GM12878 (cell line): Measurements from ENCODE around the gene ANXA11. TPM values are rescaled to one million over a fixed set of nuclear protein-coding genes. Genes with fewer than 3 reads are reported as not detected.

ENCODE experiments used
- ASH2L ChIP-seq: fragments of 300-600, 200-600 bp; sonication (generic); IDR thresholded peaks from 2 replicates; pipeline ENCODE4 v1.6.1; 2017; ENCODE audit warnings: low read depth, mild to moderate bottlenecking, borderline replicate concordance
- BHLHE40 ChIP-seq, 2 experiments: fragments of 450-650 bp in 1 of 2; IDR thresholded peaks; 2 replicates each; pipeline ENCODE4 v1.6.1; 2011 to 2017; ENCODE audit warnings: low read depth in 2 of 2, borderline replicate concordance in 1 of 2, improper control_type of control experiment in 1 of 2, low read length in 1 of 2, mild to moderate bottlenecking in 1 of 2
- EP300 ChIP-seq, 2 experiments: fragments of 150-350 bp in 1 of 2; IDR thresholded peaks; 2 replicates each; pipeline ENCODE4 v1.6.1; 2011 to 2012; ENCODE audit warnings: low read depth in 2 of 2, low read length in 2 of 2, borderline replicate concordance in 1 of 2, improper control_type of control experiment in 1 of 2, inconsistent platforms in 1 of 2; ENCODE audit not compliant: control insufficient read depth in 1 of 2
- ETV6 ChIP-seq, 2 experiments: fragments of 450-650 bp in 1 of 2; IDR thresholded peaks in 1 of 2; conservative IDR thresholded peaks in 1 of 2; 2 replicates each; pipeline ENCODE4 v1.6.1; 2014; ENCODE audit warnings: antibody characterized with exemption in 1 of 2, borderline replicate concordance in 1 of 2, low read depth in 1 of 2, mild to moderate bottlenecking in 1 of 2, moderate library complexity in 1 of 2
- FOXK2 ChIP-seq: fragments of 450-650 bp; IDR thresholded peaks from 2 replicates; pipeline ENCODE4 v1.6.1; 2017; ENCODE audit warnings: mild to moderate bottlenecking, moderate library complexity
- JUNB ChIP-seq: IDR thresholded peaks from 2 replicates; pipeline ENCODE4 v1.6.1; 2016; ENCODE audit warnings: antibody characterized with exemption, mild to moderate bottlenecking
- LARP7 ChIP-seq: fragments of 450-650 bp; IDR thresholded peaks from 2 replicates; pipeline ENCODE4 v1.6.1; 2017; ENCODE audit warnings: mild to moderate bottlenecking
- MXI1 ChIP-seq: fragments of 150-350 bp; IDR thresholded peaks from 2 replicates; pipeline ENCODE4 v1.6.1; 2011; ENCODE audit warnings: low read depth, mild to moderate bottlenecking, inconsistent platforms, low read length, improper control_type of control experiment
- MYB ChIP-seq: fragments of 150-350 bp; IDR thresholded peaks from 2 replicates; pipeline ENCODE4 v1.6.1; 2014; ENCODE audit warnings: mild to moderate bottlenecking, low read depth, low read length, borderline replicate concordance
- NFIC ChIP-seq: IDR thresholded peaks from 2 replicates; pipeline ENCODE4 v1.6.1; 2012; ENCODE audit warnings: low read depth, mild to moderate bottlenecking, inconsistent platforms, low read length, moderate library complexity
- POLR2AphosphoS5 ChIP-seq: IDR thresholded peaks from 2 replicates; pipeline ENCODE4 v1.6.1; 2011; ENCODE audit warnings: mild to moderate bottlenecking, low read length, inconsistent platforms
- RAD51 ChIP-seq: fragments of 450-650 bp; IDR thresholded peaks from 2 replicates; pipeline ENCODE4 v1.6.1; 2016; ENCODE audit warnings: moderate library complexity, mild to moderate bottlenecking, inconsistent platforms
- RUNX3 ChIP-seq: IDR thresholded peaks from 2 replicates; pipeline ENCODE4 v1.6.1; 2012; ENCODE audit warnings: low read length, inconsistent platforms
- SMARCA5 ChIP-seq: fragments of 450-650 bp; IDR thresholded peaks from 2 replicates; pipeline ENCODE4 v1.6.1; 2017; ENCODE audit warnings: mild to moderate bottlenecking
- TAF1 ChIP-seq: IDR thresholded peaks from 2 replicates; pipeline ENCODE4 v1.6.1; 2011; ENCODE audit warnings: mild to moderate bottlenecking, low read depth, low read length, borderline replicate concordance
- ZNF217 ChIP-seq: fragments of 450-650 bp; IDR thresholded peaks from 2 replicates; pipeline ENCODE4 v1.6.1; 2017; ENCODE audit warnings: antibody characterized with exemption, mild to moderate bottlenecking
- polyA plus RNA-seq, 11 experiments: library from polyadenylated mRNA; depleted of rRNA in 4 of 11; unstranded in 6 of 11; stranded (reverse) in 5 of 11; fragments of >200 nt; fragmentation: Nextera tagmentation in 4 of 11; fragmentation: Illumina TruSeq in 1 of 11; extraction: Ambion mirVana in 4 of 11; extraction: Trizol in 1 of 11; gene quantifications; 1 replicate in 1 of 11; 2 replicates in 10 of 11; pipeline versions ENCODE4 v1.2.1 to v1.2.3, GENCODE V29; 2011 to 2016; ENCODE audit warnings: inconsistent platforms in 2 of 11, missing spikeins in 2 of 11, low read depth in 1 of 11
- total RNA-seq, 4 experiments: library from RNA; depleted of rRNA in 3 of 4; stranded (reverse); fragments of >200 nt in 3 of 4; fragmentation: Illumina TruSeq in 1 of 4; extraction: Trizol in 1 of 4; gene quantifications; 2 replicates each; pipeline versions ENCODE4 v1.2.1 to v1.2.3, GENCODE V29; 2013 to 2021
- TF ChIP-seq, protein P1 (sequence below): IDR thresholded peaks from 2 replicates; pipeline ENCODE4 v1.6.1; 2012; ENCODE audit warnings: low read depth, low read length, improper control_type of control experiment
- TF ChIP-seq, protein P2 (sequence below): IDR thresholded peaks from 2 replicates; pipeline ENCODE4 v1.6.1; 2011; ENCODE audit warnings: borderline replicate concordance, low read depth, mild to moderate bottlenecking, moderate library complexity, low read length; ENCODE audit not compliant: insufficient read depth, poor library complexity, severe bottlenecking
- TF ChIP-seq, protein P3 (sequence below): IDR thresholded peaks from 2 replicates; pipeline ENCODE4 v1.6.1; 2011; ENCODE audit warnings: borderline replicate concordance, low read depth, mild to moderate bottlenecking, moderate library complexity, mixed read lengths, low read length; ENCODE audit not compliant: insufficient read depth; ENCODE audit errors: extremely low read length
- TF ChIP-seq, protein P4 (sequence below): fragments of 450-650 bp; IDR thresholded peaks from 2 replicates; pipeline ENCODE4 v1.6.1; 2014; ENCODE audit warnings: mild to moderate bottlenecking
- TF ChIP-seq, protein P5 (sequence below): fragments of 450-650 bp; IDR thresholded peaks from 2 replicates; pipeline ENCODE4 v1.6.1; 2017; ENCODE audit warnings: mild to moderate bottlenecking, moderate library complexity

Gene ANXA11
- total and polyA plus RNA-seq, 10 of the 15 experiments (the other 5 are each of a cell fraction or from before 2014, with no cell fraction given) = 25.0 to 129 (median 72.2) TPM

DNA sequence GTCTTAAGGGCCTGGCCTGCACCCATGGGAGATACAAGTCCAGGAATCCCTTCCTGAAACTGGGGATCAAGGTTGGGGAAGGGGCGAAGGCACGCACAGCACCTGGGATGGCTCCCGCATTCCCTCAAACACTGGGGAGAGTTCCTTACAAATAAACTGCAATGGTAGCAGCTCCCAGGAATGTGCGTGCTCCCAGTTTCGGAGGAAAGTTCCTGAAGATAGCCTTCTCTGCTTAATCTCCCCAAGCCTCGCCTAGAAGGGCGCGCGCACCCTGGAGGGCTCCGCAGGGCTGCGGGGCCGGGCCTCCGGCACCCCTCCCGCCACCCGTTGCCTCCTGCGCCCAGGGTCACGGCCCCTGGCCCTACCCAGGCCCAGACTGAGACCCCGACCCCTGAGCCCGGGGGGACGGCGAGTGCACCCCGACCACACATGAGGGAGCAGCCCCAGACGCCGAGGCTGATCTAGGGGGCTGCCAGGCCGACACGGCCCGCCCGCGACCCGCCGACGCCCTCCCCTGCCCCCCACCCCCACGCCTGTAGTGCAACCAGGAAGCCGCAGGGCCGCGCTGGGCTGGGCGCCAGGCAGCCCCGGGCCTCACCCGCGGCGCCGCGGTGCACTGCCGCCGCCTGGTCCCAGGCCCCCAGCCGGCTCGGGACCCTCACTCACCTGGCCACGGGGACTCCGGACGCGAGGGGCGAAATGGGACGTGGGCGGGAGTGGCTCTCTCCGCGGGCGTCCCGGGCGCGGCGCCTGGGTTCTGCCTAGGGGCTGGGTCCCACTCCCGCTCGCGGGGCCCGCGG lies 460 bp downstream of the ANXA11 start (continued):
- TF ChIP-seq EP300 (IDR thresholded peaks at IDR 0.05; ENCODE audit: borderline replicate concordance in 1 of 2, control insufficient read depth in 1 of 2, low read depth in 2 of 2, low read length in 2 of 2) (no peak), BHLHE40 (IDR thresholded peaks at IDR 0.05; ENCODE audit: borderline replicate concordance in 1 of 2, low read depth in 2 of 2, low read length in 1 of 2) (no peak; a peak in 1 of 4 replicates), MXI1 (no peak), RAD51 (no peak), POLR2AphosphoS5 (no peak), ETV6 (conservative IDR thresholded peaks at IDR 0.05 in 1 of 2, IDR thresholded peaks at IDR 0.05 in 1 of 2; ENCODE audit: borderline replicate concordance in 1 of 2, low read depth in 1 of 2) (no peak), TAF1 (no peak), ZNF217 (no peak; the same call in 1 of the 2 replicates), SMARCA5 (peak; percentile 94), LARP7 (peak; percentile 95; the same call in 1 of the 2 replicates), FOXK2 (no peak), NFIC (no peak), RUNX3 (no peak), MYB (no peak), JUNB (no peak), ASH2L (no peak)
- TF ChIP-seq, protein P1, sequence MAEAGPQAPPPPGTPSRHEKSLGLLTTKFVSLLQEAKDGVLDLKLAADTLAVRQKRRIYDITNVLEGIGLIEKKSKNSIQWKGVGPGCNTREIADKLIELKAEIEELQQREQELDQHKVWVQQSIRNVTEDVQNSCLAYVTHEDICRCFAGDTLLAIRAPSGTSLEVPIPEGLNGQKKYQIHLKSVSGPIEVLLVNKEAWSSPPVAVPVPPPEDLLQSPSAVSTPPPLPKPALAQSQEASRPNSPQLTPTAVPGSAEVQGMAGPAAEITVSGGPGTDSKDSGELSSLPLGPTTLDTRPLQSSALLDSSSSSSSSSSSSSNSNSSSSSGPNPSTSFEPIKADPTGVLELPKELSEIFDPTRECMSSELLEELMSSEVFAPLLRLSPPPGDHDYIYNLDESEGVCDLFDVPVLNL = no peak
- TF ChIP-seq, protein P2, sequence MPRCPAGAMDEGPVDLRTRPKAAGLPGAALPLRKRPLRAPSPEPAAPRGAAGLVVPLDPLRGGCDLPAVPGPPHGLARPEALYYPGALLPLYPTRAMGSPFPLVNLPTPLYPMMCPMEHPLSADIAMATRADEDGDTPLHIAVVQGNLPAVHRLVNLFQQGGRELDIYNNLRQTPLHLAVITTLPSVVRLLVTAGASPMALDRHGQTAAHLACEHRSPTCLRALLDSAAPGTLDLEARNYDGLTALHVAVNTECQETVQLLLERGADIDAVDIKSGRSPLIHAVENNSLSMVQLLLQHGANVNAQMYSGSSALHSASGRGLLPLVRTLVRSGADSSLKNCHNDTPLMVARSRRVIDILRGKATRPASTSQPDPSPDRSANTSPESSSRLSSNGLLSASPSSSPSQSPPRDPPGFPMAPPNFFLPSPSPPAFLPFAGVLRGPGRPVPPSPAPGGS = no peak
- TF ChIP-seq, protein P3, sequence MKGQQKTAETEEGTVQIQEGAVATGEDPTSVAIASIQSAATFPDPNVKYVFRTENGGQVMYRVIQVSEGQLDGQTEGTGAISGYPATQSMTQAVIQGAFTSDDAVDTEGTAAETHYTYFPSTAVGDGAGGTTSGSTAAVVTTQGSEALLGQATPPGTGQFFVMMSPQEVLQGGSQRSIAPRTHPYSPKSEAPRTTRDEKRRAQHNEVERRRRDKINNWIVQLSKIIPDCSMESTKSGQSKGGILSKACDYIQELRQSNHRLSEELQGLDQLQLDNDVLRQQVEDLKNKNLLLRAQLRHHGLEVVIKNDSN = no peak
- TF ChIP-seq, protein P4, sequence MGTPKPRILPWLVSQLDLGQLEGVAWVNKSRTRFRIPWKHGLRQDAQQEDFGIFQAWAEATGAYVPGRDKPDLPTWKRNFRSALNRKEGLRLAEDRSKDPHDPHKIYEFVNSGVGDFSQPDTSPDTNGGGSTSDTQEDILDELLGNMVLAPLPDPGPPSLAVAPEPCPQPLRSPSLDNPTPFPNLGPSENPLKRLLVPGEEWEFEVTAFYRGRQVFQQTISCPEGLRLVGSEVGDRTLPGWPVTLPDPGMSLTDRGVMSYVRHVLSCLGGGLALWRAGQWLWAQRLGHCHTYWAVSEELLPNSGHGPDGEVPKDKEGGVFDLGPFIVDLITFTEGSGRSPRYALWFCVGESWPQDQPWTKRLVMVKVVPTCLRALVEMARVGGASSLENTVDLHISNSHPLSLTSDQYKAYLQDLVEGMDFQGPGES = no peak
- TF ChIP-seq, protein P5, sequence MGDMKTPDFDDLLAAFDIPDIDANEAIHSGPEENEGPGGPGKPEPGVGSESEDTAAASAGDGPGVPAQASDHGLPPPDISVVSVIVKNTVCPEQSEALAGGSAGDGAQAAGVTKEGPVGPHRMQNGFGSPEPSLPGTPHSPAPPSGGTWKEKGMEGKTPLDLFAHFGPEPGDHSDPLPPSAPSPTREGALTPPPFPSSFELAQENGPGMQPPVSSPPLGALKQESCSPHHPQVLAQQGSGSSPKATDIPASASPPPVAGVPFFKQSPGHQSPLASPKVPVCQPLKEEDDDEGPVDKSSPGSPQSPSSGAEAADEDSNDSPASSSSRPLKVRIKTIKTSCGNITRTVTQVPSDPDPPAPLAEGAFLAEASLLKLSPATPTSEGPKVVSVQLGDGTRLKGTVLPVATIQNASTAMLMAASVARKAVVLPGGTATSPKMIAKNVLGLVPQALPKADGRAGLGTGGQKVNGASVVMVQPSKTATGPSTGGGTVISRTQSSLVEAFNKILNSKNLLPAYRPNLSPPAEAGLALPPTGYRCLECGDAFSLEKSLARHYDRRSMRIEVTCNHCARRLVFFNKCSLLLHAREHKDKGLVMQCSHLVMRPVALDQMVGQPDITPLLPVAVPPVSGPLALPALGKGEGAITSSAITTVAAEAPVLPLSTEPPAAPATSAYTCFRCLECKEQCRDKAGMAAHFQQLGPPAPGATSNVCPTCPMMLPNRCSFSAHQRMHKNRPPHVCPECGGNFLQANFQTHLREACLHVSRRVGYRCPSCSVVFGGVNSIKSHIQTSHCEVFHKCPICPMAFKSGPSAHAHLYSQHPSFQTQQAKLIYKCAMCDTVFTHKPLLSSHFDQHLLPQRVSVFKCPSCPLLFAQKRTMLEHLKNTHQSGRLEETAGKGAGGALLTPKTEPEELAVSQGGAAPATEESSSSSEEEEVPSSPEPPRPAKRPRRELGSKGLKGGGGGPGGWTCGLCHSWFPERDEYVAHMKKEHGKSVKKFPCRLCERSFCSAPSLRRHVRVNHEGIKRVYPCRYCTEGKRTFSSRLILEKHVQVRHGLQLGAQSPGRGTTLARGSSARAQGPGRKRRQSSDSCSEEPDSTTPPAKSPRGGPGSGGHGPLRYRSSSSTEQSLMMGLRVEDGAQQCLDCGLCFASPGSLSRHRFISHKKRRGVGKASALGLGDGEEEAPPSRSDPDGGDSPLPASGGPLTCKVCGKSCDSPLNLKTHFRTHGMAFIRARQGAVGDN = no peak
